GM18907 (cell line): ENCODE results near the gene NUDT14.

Experiments
- ATAC-seq: cut with Tn5 transposase; IDR thresholded peaks from one replicate; pipeline ENCODE4 v1.9.1; 2021; ENCODE audit warnings: mild to moderate bottlenecking, moderate library complexity; ENCODE audit not compliant: unreplicated experiment

NUDT14 gene

DNA sequence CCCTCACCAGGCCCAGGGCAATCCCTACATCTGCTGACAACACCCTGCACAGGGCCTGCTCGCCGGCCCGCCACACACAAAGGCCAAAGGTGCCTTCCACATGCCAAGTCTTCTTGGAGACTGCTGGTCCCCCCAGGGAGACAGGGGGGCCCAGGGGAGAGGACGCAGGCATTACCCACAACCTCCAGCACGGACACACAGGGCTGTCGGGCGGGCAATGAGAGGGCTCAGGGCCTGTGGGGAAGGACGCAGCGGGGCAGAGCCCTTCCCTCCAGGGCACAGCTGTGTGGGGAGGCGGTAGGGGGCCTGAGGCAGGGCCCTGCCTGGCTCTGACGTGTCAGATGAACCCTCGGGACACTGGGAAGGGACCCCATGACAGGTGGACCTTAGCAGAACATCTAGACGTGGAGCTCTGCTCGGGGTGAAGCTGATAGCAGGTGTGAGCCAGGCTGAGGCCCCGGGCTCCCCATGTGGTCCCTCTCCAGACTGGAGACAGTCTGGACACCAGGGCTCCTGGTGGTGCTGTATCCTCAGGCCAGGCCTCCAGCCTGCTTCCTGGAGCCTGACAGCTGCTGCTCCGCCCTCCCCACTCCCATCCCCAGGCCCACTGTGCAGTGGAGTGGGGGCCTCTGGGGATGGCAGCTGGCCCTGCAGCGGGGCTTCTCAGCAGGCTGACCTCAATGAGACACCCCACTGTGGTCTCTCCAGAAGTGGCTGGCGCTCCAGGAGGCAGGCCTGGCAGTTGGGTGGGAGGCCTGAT, 31.6 kb upstream of the NUDT14 start:
- no peak for ATAC-seq

DNA sequence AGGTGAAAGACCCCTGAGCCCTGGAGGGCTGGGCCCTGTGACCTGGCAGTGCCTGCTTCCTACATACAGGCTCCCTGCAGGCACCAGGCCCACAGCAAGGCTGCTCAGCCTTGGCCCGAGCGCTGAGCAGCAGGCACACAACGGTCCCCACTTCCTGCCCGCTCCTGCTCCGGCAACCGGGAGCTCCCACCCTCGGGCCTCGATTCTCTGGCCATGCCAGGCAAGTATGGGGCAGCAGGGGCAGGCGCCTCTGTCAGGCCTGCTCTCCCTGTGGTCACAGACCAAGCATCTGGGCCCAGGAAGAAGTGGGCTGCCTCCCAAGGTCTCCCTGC, 30.6 kb upstream of the NUDT14 start:
- ATAC-seq: no peak

DNA sequence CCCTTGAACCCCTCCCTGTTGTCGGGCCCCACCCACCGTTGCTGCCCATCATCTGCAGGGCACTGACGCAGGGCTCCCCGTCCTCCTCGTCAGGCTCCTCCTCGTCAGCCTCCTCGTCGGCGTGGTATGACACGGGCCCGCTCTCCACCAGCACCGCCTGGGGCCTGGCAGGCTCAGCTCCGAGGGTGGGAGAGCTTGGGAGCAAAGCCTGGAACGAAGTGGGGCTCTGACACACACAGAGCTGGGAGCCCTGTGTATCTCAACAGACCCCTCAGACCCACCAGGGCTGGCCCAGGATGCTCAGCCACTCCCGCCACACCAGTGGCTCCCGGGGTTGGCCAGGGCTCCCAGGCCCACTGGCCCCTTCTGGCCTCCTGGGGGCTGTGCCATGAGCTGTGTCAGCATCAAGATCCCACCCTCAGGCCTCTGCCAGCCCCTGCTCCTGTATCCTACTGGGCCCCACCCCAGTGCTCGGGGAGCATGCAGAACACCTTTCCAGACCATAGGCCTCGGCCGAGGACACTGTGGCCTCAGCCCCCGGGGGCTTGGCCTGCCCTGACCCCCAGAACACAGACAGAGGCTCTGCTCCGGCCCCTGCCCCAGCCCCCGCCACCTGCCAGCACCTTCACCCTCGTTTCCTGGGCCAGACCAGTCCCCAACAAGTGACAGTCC, 30.1 kb upstream of the NUDT14 start:
- no peak for ATAC-seq

DNA sequence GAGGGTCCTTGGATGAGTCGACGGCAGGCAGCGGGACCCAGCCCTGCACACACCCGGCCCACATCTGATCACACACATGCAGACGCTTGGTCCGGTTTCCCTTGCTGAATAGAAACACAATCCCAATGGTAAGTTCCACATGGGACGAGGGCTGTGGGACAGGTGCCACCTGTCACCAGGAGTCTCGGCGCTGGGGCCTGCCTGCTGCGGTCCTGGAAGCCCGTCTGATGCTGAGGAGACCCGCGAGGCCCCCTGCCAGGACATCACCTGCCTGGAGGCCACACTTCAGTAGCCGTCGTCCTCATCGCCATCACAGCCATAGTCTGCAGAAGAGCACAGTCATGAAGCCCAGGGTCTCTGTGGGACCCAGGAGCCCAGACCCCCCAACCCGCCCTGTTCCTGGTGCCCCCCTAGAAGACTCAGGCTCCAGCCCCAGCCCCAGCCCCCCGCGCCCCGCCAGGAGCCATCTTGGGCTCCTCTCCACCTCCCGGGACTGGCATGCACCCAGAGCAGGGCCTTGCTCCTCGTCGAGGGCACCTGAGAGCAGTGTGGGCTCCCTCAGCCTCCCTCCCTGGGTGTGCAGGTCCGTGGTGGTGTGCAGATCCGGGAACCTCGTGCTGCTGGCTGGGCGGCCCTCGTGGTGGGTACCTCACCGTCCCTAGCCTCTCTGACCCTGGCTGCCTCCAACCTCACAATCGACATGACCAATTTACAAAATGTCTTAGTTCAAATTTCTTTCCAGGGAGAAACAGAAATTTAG, 29.3 kb upstream of the NUDT14 start:
- no peak for ATAC-seq

DNA sequence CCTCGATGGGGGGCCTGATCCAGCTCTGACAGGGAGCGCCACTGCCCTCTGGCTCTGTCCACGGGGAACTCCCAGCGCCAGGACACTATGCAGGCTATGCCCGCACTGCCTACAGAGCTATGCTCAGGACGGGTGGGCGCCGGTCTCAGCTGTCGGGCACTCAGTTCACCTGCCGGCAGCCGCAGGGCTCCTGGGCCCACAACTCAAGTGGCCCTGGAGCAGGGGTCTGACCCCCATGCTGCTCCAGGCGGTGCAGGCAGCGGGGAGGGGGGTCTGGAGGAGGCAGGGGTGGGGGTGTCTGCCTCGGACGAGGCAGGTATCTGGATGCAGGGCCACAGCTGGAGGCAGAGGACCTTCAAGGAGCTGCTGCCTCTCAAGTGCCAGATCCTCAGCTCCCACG, 28.5 kb upstream of the NUDT14 start:
- no peak for ATAC-seq

DNA sequence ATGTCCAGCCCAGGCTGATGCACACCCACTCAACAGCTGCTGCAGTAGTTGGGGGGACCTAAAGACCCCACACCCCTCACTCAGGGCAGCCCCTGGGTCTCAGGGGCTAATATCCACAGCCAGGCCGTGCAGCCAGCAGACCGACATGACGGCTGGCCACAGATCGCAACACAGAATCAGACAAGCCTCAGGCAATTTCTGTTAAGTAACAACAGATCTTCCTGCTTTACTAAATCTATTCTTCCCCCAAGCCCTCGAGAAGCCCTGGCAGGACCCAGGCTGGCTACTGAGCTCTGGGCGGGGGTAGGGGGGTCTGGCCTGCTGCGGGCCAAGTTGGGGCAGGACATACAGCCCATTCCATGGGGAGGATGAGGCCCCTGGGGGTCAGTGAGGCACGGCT, 28.0 kb upstream of the NUDT14 start:
- ATAC-seq: no peak

DNA sequence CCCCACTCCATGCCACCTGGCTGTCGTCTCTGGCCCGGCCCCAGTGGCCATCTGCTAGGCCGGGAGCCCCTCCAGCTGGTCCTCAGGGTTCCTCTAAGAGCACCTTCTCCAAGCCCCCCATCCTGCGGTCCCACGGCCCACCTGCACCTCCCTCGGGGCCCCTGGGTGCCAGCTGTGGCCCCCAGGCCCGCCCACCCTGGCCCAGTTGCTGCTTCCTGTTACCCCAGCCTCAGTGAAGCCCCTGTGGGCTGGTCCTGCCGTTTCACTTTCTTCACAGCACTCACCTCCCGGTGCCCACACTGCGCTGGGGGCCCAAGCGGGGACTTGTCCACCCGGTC, 27.6 kb upstream of the NUDT14 start:
- ATAC-seq: no peak

DNA sequence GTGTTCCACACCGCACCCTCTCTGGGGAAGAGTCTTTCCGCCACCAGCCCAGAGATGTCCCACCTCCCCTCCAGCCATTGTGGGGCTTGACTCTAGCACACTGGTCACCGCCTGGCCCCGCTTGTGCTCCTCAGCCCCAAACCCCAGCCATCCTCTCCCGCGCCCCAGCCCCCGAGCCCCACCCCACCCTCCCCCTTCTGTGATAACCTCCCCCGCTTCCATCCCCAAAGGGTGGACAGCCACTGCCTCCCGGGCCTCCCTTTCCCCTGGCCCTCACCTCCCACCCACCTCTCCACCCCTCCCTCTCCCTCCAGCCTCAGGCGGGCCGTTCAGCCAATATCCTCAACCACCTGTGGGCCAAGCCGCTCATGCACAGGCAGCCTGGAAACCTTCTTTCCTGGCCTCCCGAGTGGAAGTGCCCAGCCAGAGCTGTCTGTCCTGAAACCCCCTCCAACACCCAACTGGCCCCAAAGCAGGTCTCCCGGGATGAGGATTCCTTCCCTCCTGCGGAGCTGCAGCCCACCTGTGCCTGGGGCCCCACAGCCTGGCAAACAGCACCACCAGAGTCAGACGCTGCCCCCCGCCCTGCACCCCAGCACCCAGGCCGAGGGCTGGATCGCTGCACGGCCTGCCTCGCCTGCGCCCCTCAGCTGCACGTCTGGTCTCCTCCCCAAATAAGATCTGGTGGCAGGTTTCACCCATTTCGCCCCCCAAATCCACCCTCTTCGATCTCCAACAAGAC, 27.1 kb upstream of the NUDT14 start:
- no peak for ATAC-seq

DNA sequence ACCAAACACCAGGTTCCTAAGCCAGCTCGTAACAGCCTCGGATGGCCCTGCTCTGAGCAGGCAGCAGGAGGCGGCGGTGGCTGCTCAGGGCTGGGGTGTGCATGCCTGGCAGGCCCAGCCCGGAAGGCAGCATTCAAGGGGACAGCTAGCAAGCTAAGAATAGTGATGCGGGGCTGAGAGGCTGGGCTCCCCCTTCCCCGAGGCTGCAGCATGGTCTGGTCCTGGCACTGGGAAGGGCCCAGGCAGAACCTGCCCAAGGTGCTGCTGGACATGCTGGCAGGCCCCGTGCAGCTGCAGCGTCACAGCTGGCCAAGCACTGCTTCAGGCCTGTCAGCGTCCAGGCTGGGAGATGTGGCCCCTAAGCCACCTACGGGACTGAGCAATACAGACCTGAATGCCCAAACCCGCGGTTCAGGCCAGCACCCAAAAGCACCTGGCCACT, 26.4 kb upstream of the NUDT14 start:
- ATAC-seq: no peak

DNA sequence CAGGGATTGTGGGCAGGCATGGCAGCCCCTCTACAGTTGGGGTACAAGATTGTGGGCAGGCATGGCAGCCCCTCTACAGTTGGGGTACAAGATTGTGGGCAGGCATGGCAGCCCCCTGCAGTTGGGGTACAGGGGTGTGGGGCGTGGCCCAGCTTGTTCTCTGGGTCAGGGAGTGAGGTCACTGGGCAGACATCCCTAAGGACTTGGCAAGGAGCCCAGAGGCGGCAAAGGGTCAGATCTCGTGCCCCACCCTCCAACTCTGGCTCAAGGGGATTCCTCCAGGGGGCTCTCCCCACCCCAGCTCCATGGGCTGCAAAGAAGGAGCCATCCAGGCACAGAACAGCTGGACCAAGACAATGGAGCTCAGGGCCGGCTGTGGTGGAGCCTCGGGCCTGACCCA, 25.8 kb upstream of the NUDT14 start:
- no peak for ATAC-seq

DNA sequence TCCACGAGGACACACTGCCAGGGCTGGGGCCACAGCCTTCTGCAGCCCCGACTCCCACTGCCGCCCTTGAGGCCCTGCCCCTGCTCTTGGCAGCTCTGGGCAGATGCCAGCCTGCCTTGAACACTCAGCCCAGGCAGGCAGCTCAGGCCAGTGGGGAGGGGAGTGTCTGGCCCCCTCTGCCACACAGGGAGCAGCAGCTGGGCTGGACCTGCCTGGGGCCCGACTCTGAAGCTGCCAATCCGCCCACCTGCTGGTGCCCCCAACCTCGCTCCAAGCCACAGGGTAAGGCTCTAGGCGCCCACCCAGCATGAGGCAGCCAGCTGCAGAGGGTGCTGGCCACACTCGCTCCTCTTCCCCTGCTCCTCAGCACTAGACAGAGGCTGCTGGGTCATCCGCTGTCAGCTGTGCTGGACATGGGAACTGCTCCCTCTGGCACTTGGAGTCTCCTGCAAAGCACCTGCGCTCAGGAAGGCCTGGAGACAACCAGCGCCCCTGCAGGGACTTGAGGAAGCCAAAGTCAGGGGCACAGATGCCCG, 24.6 kb upstream of the NUDT14 start:
- ATAC-seq: no peak

DNA sequence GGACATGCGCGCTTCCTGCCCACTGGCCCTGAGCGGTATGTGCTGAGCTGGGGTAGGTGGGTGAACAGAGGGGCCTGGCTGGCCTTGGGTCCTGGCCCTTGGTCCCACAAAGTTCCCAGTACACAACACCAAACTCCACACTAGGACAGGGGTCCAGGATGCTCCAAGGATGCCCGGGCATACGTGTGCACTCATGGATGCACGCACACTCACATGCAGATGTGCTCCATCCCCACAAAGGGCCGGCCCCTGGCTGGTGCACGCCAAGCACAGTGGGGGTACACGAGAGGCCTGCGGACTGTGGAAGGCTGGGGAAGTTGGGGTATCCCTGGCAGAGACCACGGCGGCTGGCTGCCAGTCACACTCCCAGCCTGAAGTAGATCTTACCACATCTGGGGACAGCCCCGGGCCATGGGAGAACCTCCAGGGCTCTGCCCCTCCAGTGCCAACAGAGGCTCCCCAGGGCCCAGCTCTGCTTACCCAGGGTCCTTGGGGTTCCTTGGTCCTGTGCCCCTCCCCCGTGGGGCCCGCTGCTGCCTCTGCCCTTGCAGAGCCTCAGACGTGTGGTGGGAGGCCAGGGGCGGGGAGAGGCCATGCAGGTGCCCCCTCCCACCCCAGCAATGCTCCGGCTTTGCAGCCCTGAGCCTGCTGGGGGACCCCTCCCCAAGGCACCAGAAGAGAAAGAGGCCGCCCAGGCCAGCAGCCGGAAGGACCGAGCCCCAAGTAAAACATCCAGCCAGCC, 24.0 kb upstream of the NUDT14 start:
- no peak for ATAC-seq

DNA sequence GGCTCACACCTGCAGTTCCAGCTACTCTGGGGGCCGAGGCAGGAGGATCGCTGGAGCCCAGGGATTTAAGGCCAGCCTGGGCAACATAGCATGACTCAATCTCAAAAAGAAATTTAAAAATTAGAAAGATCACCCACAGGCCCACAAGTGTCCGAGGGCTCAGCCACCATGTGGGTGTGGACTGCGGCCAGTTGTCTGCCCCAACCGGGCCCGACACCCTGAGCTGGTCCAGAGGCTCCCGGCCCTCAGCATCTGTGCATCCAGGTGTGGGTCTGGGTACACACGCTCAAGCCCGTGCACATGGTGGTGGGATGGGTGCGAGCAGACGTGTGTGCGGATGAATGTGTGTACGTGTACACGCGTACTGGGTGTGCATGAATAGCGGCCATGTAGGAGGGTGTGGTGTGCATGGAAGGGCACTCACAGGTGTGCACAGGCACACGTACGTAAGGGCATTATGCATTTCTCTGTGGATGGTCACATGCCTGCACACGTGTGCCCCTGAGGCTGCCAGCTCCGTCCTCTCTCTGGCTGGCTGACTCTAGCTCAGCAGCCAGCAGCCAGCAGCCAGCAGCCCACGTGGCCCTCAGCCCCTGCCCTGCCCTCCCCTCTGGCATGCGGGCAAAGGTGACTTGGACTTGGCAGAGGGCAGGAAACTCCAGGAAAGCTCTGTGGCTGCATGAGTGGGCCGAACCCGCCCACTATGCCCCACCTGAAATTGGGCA, 23.3 kb upstream of the NUDT14 start:
- no peak for ATAC-seq

DNA sequence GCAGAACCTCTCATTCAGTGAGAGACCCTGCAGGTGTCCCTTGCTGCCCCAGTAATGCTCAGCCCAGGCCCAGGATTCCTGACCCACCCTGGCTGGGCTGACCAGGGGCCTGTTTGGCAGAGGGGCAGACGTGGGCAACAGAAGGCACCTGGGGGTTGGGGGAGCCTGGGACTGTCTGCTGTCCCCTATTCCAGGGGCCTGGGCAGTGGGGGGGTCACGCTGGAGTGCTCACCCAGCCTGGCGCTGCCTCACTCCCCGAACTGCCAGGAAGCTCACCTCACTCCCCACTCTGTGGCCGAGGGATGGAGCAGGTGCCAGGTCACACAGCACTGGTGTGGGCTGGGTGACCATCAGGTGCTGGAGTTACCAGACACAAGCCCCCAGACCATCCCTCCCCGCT, 22.6 kb upstream of the NUDT14 start:
- ATAC-seq: no peak

DNA sequence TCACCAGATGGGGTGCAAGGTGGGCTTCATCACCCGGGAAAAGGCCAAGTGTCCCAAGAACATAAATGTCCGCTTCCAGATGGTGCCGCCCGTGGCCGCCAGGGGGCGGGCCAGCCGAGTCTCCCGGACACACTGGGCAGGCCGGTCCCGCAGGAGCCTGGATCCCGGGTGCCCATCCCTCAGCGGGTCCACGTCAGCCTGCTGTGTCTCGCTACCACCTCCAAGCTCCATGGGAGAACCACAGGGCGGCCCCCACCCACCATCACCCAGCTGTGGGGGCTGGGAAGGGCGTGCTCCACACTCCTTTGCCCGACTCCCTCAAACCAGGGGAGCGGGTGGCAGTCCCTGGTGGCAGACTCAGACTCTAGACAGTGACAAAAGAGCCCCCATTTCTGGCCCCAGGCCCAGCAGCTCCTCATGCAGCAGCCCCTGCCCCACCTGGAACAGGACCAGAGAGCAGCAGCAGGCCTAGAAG, 22.0 kb upstream of the NUDT14 start:
- no peak for ATAC-seq

DNA sequence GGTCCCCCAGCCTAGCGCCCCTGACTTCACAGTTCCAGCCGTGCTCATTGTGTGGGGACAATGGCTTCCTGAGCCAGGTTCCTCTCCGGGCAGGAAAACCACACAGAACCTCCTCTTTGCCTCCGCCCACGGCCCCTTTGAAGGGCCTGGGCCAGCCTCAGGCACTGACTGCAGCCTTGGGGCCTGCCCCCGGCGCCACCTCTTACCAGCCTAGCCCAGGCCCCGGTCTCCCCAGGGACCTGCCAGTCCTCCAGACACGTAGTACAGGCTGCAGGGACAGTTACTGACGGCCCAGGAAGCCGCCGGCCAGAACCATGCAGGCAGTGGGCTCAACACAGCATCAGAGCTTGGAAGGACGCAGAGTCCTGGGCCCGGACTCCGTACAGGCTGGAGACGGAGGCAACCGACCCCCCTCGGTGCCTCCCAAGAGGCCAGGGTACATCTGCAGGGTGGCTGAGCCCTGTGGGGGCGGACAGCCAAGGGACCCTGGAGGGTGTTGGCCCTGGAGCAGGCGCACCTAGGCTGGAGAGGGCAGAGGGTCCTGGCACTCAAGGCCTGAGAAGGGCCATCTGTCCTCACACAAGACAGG, 20.9 kb upstream of the NUDT14 start:
- no peak for ATAC-seq

DNA sequence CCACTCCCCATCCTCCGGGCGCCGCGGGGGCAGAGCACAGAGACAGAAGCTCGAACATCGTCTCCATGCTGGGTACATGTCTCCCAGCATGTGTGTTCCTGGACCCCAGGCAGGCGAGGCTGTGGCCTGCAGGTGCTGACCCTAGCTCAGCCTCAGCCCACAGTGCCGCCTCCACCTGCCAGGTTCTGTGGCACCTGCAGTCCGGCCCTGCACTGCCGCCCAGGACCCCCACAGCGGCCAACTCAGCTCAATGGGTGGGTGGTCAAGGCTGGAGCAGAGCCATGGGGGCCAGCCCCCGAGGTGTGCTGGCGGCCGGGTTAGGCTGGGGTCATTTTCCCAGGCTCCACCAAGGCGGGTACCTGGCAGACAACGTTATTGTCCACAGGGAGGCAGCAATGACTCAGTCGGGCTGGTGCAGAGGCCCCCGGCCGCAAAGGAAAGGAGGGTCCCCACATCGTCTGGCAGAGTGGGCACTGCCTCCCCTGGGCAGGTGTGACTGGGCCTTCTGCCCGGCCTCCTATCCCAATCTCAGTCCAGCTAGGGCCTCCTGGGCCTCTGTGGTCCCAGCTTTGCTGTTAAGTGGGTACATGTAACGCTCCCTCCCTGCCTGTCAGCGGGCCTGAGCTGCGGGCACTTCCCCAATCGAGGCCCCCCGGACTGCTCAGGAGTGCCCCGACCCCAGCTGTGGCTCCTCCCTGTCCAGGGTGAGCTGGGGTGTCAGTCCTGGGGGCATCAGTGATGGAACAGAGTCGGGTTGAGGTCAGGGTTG, 20.2 kb upstream of the NUDT14 start:
- no peak for ATAC-seq

DNA sequence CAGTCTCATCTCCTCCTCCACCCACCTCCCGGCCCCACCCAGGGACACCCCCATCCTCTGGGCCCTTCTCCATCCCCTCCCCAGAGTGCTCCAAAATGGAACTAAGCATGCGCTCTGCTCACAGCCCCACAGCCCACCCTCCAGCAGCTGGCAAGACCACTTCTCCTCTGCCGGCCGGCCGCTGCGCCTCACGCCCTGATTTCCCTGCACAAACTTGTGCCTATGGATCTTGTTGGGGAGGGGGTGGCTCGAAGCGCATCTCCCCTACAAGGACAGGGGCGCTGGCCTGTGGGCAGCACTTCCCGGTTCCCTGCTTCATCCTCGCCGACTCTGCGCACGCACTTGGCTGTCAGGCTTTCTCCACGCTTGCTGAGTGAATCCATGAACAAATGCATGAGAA, 19.5 kb upstream of the NUDT14 start:
- no peak for ATAC-seq

DNA sequence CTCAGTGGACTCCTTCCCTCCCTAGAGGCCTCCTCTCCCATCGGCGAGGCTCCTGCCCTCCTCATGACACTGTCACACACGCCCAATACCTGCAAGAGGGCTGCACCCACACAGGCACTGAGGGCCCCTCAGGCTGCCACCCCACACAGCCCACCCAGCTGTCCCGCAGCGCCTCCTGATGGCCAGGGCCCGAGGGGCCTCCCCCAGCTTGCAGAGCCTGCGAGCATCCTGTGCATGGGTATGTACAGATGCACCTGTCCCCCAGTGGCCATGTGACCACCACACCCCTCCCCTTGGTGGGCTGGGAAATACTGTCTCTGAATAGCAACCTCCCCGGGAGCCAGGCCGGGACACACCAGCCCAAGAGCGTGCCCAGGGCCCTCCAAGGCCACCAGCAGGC, 19.0 kb upstream of the NUDT14 start:
- ATAC-seq: no peak
